DND-41 (cell line): ENCODE data around the gene STX16.

Source experiments
- ATAC-seq: fragments of 200-7000 bp; cut with Tn5 transposase; 3 replicates; pipeline ENCODE4 v1.9.1; 2021; ENCODE audit warnings: low read depth; ENCODE audit not compliant: insufficient read depth
- DNase-seq: peaks from one replicate; pipeline ENCODE4 v3.0.0-alpha.2; 2020
- H2AFZ ChIP-seq: 2 replicates; pipeline ENCODE4 v1.6.0; 2012; ENCODE audit warnings: low read depth, low read length
- H3K27ac ChIP-seq: 2 replicates; pipeline ENCODE4 v1.5.1; 2012; ENCODE audit warnings: low read length, inconsistent platforms
- H3K27me3 ChIP-seq: fragments of 200-600 bp; sonication (generic); 2 replicates; pipeline ENCODE4 v1.6.0; 2012; ENCODE audit warnings: low read length, mild to moderate bottlenecking, inconsistent platforms; ENCODE audit not compliant: insufficient read depth, poor library complexity
- H3K36me3 ChIP-seq: 2 replicates; pipeline ENCODE4 v1.5.1; 2012; ENCODE audit warnings: low read length, inconsistent platforms; ENCODE audit not compliant: insufficient read depth
- H3K4me1 ChIP-seq: 2 replicates; pipeline ENCODE4 v1.5.1; 2012; ENCODE audit warnings: mild to moderate bottlenecking, low read length; ENCODE audit not compliant: insufficient read depth
- H3K4me2 ChIP-seq: 2 replicates; pipeline ENCODE4 v1.6.0; 2012; ENCODE audit warnings: mild to moderate bottlenecking, moderate library complexity, low read length, inconsistent platforms; ENCODE audit not compliant: insufficient read depth
- H3K4me3 ChIP-seq, 2 experiments: fragments of 200-600 bp in 1 of 2; shearing (Covaris generic) in 1 of 2; 2 replicates each; pipeline ENCODE4 v1.5.1; 2012 to 2016; ENCODE audit warnings: inconsistent platforms in 2 of 2, low read length in 2 of 2, mild to moderate bottlenecking in 2 of 2, low read depth in 1 of 2, moderate library complexity in 1 of 2
- H3K79me2 ChIP-seq: 2 replicates; pipeline ENCODE4 v1.6.0; 2012; ENCODE audit warnings: low read length, inconsistent platforms; ENCODE audit not compliant: insufficient read depth
- H3K9ac ChIP-seq: 2 replicates; pipeline ENCODE4 v1.6.0; 2012; ENCODE audit warnings: low read depth, mild to moderate bottlenecking, inconsistent platforms, low read length, moderate library complexity
- H3K9me3 ChIP-seq: 2 replicates; pipeline ENCODE4 v1.5.1; 2012; ENCODE audit warnings: low read length, moderate library complexity, mild to moderate bottlenecking, inconsistent platforms; ENCODE audit not compliant: insufficient read depth, severe bottlenecking
- H4K20me1 ChIP-seq: 2 replicates; pipeline ENCODE4 v1.6.0; 2012; ENCODE audit warnings: low read length; ENCODE audit not compliant: insufficient read depth
- EZH2 ChIP-seq: IDR thresholded peaks from 3 replicates; pipeline ENCODE4 v1.6.1; 2012; ENCODE audit warnings: borderline replicate concordance, low read depth, mild to moderate bottlenecking, moderate library complexity, low read length, inconsistent platforms; ENCODE audit not compliant: severe bottlenecking
- TF ChIP-seq, protein P1 (sequence below): IDR thresholded peaks from 2 replicates; pipeline ENCODE4 v1.5.1; 2012; ENCODE audit warnings: borderline replicate concordance, low read length, moderate library complexity, mild to moderate bottlenecking; ENCODE audit not compliant: poor library complexity, severe bottlenecking; ENCODE audit errors: extremely low read depth

Gene STX16

DNA sequence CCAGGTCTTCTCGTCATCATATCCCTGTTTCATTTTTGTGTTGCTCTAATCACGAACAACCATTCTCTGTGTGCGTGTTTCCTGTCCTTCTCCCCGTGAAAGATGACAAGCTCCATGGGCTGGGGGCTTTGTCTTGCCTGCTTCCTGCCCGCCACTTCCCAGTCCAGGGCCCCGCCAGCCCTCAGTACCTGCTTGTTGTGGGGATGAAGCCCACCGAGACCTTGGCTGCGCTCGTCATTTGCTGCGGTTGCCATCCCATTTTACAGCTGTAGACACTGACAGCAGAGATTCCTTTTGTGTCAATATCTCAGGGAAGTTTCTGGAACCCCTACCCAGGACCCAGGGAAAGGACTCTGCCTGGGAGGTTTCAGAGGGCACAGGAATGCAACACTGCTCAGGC lies 40.3 kb upstream of the STX16 start:
- peaks cover 9% of the 10 kb centered on the region for H3K27me3 ChIP-seq
- no peaks in the 10 kb centered on the region for H3K4me1 ChIP-seq
- H3K79me2 ChIP-seq: no peaks in the 10 kb centered on the region
- H2AFZ ChIP-seq: no peak overlapping the region
- no peaks in the 10 kb centered on the region for H3K9me3 ChIP-seq
- no peak overlapping the region for H3K4me3 ChIP-seq
- no peak overlapping the region for H3K4me2 ChIP-seq
- peaks cover 7% of the 10 kb centered on the region; the same call in 1 of the 2 replicates for H4K20me1 ChIP-seq
- H3K36me3 ChIP-seq: no peaks in the 10 kb centered on the region
- ATAC-seq (no peak), DNase-seq (no peak)
- TF ChIP-seq, protein P1, sequence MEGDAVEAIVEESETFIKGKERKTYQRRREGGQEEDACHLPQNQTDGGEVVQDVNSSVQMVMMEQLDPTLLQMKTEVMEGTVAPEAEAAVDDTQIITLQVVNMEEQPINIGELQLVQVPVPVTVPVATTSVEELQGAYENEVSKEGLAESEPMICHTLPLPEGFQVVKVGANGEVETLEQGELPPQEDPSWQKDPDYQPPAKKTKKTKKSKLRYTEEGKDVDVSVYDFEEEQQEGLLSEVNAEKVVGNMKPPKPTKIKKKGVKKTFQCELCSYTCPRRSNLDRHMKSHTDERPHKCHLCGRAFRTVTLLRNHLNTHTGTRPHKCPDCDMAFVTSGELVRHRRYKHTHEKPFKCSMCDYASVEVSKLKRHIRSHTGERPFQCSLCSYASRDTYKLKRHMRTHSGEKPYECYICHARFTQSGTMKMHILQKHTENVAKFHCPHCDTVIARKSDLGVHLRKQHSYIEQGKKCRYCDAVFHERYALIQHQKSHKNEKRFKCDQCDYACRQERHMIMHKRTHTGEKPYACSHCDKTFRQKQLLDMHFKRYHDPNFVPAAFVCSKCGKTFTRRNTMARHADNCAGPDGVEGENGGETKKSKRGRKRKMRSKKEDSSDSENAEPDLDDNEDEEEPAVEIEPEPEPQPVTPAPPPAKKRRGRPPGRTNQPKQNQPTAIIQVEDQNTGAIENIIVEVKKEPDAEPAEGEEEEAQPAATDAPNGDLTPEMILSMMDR: no peak
- no peak for TF ChIP-seq EZH2
- no peak overlapping the region for H3K27ac ChIP-seq
- no peak overlapping the region for H3K9ac ChIP-seq

DNA sequence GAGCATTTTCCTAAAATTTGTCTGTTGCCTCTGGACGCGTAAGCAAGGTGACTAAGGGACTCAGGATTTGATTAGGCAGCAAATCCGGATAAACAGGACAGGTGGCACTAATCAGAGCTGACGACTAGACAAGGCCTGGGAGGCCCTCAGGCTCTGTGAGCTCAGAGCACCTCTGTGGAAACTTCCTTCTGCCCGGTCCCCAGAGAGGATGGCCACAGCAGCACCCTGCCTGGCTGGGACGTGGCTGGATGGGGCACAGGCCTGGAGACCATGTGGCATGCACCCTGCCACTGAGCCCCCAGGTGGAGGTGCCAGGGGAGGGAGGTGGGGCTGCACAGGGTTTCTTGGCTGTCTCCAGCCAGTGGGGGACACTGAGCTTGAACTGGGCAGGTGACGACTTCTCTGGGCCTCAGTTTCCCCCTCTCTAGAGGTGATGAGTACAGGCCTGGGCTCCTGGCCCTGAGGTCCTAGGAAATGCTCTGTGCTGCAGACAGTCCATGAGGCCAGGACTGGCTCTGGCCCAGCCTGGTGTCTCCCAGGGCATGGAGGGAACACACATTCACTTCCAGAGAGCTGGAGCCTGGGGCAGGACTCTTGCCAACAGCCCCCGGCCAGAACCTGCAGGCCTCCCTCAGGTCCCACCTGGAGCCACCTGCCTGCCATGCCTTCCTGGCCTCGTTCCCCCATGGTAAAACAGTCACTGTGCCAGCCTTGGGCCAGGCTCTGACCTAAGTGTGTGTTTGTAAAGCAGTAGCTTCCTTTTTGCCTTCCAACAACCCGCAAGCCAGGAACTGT lies 39.6 kb upstream of the STX16 start:
- H3K4me3 ChIP-seq: no peak overlapping the region
- no peak overlapping the region for H3K4me2 ChIP-seq
- no peaks in the 10 kb centered on the region for H3K79me2 ChIP-seq
- DNase-seq (no peak), ATAC-seq (no peak)
- H3K27ac ChIP-seq: no peak overlapping the region
- no peaks in the 10 kb centered on the region for H3K36me3 ChIP-seq
- H3K27me3 ChIP-seq: peaks cover 9% of the 10 kb centered on the region
- no peak for TF ChIP-seq EZH2
- TF ChIP-seq, protein P1: no peak
- no peaks in the 10 kb centered on the region for H3K4me1 ChIP-seq
- H2AFZ ChIP-seq: no peak overlapping the region
- H3K9ac ChIP-seq: no peak overlapping the region
- no peaks in the 10 kb centered on the region for H3K9me3 ChIP-seq
- peaks cover 12% of the 10 kb centered on the region; the same call in 1 of the 2 replicates for H4K20me1 ChIP-seq

GRCh38 chr20:58612121-58612691 lies 38.9 kb upstream of the STX16 start:
- Histone ChIP-seq H3K27ac (no peak overlapping the region), H3K9ac (no peak overlapping the region), H3K9me3 (no peaks in the 10 kb centered on the region), H3K27me3 (peaks cover 9% of the 10 kb centered on the region), H2AFZ (no peak overlapping the region), H3K4me2 (no peak overlapping the region), H3K4me1 (no peaks in the 10 kb centered on the region), H3K79me2 (no peaks in the 10 kb centered on the region), H3K36me3 (no peaks in the 10 kb centered on the region), H4K20me1 (peaks cover 12% of the 10 kb centered on the region; the same call in 1 of the 2 replicates), H3K4me3 (no peak overlapping the region)
- DNase-seq (no peak), ATAC-seq (no peak)
- TF ChIP-seq, protein P1: no peak
- TF ChIP-seq EZH2: no peak
